HG03025 (cell line): ENCODE measurements around the gene ARMH1.
"Not testable (repeated sequence)": the region's sequence is repeated elsewhere in the genome, so short reads cannot be mapped to it uniquely, and the experiment has no call there.

Experiments
- ATAC-seq: cut with Tn5 transposase; IDR thresholded peaks from one replicate; pipeline ENCODE4 v1.9.1; 2021; ENCODE audit warnings: mild to moderate bottlenecking, moderate library complexity; ENCODE audit not compliant: unreplicated experiment, low FRiP score

The ARMH1 gene

DNA sequence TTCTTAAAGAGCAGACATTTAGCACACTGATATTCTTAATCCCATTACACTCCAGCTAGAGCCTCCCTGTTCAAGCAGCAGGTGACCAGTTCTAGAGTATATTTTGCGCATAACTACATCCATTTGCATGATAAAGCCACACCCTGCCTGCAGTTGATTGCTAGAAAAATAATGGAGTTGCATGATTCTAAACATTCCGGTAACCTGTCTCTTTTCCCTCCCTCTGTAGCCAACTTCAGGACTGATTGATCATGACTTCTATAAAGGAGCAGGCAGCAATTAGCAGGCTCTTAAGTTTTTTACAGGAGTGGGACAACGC is 14.9 kb downstream of the ARMH1 start:
- no peak for ATAC-seq

DNA sequence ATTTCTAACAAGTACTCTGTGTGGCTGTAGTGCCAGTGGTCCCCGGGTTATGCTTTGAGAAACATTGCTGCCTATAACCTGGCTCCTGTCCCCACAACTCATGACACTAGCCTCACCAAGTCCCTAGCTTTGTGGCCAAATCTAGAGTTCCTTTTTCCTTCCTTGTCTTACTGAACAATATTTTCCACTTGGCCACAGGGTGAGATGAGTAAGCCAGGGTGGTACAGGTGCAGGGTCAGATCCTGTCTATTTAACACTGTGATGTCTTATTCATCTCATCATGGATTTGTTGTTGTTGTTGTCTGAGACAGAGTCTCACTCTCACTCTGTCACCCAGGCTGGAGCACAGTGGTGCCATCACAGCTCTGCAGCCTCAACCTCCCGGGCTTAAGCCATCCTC is 18.6 kb downstream of the ARMH1 start:
- ATAC-seq: no peak

DNA sequence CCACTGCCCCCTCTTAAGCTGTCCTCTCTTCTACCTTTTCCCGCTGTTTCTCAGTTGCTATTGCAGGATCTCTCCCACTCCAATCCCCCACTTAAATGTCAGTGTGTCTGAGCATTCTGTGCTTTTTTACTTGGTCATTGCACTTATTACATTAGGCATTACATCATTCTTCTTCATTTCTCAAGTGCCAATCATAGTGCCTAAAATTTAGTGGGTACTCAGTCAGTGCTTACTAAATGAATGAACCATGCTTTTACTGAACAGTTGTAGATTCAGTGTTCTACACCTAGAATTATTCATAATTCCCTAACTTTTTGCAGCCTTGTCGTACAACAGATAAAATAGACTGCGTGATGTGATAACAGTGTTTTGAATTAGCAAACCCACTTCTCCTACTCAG is 19.4 kb downstream of the ARMH1 start:
- ATAC-seq: no peak

DNA sequence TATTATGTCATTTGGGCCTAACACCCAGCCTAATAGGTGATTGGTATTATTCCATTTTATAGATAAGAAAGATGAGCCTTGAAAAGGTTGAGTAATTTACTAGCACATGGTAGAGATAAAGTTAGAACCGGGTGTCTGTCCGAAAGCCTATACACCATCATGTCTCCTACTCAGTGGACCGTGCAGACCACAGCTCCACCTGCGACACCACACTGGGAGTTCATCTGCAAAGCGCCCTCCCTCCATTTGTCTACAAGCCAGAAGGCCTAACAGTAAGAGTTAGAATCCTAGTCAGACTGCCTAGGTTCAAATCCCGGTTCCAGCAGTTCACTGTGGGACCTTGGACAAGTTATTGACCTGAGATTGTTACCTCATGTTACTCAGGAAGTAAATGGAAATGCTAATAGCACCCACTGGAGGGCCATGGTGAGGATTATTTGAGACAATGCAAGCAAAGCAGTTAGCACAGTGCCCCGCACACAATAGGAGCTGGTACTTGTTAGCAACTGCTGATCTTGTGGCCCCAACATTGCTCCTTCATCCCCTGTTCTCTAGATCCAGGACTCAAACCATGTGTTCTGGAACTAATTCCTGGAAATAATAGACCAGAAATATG is 20.5 kb downstream of the ARMH1 start:
- no peak for ATAC-seq

DNA sequence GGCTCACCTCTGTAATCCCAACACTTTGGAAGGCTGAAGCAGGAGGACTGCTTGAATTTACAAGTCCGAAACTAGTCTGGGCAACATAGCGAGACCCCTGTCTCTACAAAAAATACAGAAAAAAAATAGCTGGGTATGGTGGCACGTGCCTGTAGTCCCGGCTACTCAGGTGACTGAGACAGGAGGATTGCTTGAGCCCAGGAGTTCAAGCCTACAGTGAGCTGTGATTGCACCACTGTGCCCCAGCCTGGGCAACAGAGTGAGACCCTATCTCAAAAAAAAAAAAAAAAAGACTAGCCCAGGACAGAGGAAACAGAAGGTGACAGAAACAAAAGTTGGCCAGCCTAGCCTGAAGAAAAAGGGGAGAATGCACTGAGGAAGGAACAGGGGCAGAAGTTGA is 21.2 kb downstream of the ARMH1 start:
- no peak for ATAC-seq

DNA sequence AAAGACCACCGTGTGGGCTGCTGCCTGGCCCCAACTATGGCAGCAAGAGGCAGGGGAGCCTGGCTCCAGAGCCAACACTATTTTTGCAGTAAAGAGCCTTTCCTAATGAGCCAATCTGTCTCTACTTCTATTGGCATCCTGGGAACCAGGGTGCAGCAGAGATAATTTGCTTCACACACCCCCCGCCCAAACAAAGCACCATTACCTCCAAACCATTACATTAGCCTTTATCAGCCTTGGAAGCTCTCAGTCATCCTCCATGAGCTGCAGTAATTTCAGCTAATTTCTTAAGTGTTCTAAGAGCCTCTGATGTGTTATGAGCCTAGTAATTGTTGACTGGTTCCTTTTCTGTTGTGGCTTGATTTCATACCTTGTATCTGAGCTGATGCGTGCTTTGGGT is 21.6 kb downstream of the ARMH1 start:
- ATAC-seq: no peak

DNA sequence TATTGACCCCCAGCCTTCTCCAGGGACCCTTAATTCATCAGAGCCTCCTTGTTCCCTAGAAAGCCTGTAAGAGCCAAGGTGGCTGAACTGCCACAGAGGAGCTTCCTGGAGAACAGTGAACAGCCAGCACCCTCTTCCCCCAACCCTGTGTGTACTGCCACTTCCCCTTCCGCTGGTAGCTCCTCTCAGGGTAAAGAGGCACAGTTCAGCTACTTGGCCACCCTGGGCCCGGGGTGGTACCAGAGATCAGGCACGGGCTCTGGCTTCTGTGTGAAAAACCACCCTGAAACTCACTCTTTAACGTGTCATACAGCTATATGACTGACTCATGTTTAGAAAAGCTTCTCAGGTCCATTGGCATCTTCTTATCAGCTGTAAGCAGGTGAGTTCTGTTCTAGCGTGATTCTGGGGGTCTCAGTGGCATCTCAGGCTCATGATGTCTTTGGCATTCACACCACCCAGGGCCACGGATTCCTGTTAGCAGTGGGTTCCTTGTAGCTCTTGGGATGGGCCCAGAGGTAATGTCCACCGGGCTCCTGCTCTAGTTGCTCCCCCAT is 22.4 kb downstream of the ARMH1 start:
- ATAC-seq: no peak

DNA sequence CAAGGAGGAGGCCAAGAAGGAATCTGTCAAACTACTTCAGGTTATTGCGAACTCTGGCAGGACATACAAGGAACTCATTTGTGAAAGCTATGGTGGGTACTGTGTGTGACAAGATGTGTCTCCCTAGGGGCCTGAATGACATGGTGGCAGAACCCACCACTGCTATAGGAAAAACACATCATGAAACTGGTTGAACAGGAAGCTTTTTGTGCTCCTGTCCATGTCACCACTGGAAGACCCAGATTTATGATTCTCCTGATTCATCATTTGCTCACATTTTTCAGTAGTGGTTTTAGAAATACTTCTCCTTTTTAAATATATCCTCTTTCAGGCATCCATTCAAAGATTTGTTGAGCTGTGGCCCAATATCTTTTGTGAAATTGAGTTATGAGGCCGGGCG is 23.6 kb downstream of the ARMH1 start:
- ATAC-seq: no peak

DNA sequence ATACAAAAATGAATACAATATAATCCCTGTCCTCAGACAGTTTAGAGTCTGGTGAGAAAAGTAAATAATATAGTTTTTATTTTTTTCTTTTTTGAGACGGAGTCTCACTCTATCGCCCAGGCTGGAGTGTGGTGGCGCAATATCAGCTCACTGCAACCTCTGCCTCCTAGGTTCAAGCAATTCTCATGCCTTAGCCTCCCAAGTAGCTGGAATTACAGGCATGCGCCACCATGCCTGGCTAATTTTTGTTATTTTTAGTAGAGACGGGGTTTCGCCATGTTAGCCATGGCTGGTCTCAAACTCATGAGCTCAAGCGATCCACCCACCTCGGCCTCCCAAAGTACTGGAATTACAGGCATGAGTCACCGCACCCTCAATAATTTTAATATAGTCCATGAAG is 24.9 kb downstream of the ARMH1 start:
- ATAC-seq: not testable (repeated sequence)

DNA sequence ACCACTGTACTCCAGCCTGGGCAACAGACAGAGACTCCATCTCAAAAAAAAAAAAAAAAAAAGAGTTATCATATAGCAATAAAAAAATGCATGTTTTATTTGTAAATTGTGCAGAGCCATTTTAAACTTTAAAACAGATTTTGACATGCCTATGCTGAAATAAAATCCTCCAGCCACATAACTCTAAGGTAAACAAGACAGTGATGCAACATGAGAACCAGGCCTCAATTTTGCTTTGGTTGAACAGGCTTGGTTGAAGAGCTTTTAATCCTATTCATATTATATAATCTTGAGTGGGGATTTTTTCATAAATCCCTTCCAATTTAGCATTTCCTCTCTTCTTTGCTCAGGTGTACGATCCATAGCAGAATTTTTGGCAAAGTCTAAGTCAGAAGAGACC is 26.1 kb downstream of the ARMH1 start:
- no peak for ATAC-seq

DNA sequence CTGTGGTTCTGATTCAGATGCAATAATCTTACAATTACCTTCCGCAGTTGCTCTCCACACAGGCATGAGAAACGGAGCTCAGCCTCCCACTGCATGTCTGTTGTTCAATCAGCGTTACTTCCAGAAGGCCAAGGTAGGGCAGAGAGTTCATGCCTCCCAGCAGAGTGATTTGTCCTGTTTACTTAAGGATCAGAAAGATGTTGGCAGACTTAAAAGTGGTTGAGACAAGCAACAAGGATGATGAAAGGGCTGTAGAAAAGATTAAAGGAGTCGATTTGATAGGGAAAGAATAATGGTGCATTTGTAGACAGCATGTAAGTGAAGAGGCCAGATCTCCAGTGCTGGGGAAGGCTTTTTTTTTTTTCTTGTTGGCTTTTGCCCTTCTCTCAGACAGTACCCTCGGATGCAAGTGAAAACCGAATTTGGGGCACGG is 26.6 kb downstream of the ARMH1 start:
- no peak for ATAC-seq

DNA sequence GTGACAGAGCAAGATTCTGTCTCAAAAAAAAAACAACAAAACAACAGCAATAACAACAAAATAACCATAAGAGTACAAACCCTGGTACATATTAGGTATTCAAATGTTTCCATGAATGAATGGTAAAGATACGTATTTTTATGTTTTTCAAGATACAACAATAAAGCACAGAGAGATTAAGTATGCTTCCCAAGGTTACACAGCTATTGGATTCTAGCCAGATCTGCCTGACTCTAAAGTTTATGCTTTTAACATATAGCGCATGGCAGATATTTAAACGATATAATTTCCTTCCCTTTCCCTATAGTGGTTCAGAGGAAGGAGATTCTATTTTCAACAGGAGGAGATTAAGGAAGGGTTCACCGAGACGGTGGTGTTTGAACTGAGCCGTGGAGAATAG is 31.0 kb downstream of the ARMH1 start:
- no peak for ATAC-seq

DNA sequence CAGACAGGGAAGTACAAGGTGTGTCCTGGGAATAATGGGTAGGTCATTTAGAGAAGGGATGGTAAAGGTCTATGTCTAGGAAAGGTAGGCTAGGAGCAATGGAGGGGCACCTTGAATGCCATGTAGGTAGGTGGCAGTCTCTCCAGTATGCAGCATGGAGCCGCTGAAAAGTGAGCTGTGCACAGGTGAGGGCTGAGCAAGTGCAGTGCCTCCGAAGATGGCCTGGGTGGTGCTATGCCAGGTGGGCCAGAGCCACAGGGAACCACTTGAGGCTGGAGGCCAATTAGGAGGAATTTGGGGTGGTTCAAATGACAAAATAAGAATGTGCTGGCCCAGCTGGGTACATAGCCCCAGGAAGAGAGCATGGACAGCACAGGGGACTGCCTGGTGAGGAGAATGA is 31.4 kb downstream of the ARMH1 start:
- no peak for ATAC-seq

DNA sequence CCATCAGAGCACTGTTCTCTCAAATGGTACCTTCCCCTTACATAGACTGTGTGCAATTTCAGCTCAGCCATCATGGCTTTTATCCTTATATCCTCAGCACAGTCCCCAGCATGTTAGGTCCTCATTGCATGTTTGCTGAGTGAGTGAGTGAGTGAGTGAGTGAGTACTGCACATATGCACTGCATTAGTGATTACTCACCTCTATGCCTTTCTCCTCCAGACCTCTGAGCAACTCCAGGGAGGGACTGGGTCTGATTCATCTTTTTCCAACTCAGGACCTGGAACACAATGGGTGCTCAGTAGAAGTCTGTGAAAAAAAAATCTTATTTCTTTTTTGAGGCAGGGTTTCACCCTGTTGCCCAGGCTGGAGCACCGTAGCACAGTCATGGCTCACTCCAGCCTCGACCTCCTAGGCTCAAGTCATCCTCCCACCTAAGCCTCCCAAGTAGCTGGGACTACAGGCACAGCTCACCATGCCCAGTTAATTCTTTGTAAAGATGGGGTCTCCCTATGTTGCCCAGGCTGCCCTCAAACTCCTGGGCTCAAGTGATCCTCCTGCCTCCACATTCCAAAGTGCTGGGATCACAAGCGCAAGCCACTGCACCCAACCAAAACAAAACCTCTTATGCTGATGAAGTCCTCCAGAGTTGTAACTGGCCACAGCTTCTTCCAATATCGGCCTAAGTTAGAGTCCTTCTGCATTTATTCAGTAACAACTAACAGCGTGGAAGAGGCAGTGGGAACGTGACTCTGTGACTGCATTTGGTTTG is 32.8 kb downstream of the ARMH1 start:
- ATAC-seq: no peak

DNA sequence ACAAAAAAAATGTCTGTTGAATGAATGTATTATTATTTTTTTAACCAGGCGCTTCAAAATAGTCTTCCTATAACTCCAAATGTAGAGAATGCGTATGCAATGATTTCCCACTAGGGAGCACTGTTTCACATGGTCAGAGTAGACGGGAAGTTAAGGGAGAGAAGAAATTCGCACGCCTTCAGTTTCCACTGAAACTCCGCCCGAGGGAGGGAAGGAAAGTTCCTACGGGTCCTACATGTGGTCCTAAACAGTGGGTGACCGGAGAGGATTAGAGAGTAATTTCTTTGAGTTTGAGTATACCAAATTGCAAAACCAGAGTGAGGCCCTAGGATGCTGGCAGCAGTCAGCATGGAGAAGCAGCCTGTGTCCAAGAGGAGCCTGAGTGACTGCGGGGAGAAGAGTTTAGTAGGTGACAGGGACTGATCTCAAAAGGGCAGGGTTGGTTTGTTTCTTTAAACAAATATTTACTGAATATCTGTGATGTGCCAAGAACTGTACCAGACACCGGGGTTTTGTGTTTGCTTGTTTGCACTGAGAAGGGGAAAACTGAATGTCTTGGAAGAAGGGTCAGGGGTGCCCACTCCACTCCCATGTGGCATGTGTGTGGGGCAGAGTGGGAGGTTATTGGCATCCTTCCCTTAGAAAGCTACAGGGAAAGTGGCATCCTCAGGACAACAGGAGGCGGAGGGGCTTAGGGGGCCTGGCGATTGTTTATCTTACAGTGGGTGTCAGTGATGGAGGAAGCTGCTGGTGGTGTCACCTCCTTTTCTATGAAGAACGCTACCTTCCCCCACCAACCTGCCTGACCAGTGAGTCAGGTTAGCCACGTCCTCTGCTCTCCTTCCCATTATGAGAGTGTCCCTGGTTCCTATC is 33.7 kb downstream of the ARMH1 start:
- no peak for ATAC-seq

DNA sequence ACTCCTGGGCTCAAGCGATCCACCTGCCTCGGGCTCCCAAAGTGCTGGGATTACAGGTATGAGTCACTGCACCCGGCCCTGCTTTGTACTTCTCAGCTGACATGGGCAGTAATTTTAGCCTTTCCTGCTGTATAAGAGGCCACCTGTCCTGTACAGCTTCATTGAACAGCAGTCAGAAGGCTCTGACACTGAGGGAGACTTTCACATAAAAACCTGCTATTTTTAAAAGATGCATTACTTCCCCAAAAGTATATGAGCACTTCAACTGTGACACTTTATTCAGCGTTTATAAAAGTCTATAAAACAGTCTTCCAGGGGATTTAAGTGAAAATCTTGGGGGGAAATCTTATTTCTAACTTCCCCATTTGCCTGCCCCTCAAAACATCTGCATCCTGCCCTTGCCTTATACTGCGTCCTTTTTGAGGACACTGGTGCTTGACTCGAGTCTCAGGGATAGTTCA is 38.8 kb downstream of the ARMH1 start:
- ATAC-seq: no peak

DNA sequence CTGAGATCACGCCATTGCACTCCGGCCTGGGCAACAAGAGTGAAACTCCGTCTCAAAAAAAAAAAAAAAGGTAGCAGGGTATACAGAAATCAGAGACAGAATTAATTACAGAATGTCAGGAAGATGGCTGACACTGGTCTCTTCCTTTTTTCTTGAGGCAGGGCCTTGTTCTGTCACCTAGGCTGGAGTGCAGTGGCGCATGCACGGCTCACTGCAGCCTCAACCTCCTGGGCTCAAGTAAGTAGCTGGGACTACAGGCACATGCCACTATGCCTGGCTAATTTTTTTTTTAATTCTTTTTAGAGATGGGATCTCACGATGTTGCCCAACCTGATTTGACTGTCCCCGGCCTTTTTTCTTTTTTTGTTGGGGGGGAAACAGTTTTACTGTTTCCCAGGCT is 40.0 kb downstream of the ARMH1 start:
- no peak for ATAC-seq

DNA sequence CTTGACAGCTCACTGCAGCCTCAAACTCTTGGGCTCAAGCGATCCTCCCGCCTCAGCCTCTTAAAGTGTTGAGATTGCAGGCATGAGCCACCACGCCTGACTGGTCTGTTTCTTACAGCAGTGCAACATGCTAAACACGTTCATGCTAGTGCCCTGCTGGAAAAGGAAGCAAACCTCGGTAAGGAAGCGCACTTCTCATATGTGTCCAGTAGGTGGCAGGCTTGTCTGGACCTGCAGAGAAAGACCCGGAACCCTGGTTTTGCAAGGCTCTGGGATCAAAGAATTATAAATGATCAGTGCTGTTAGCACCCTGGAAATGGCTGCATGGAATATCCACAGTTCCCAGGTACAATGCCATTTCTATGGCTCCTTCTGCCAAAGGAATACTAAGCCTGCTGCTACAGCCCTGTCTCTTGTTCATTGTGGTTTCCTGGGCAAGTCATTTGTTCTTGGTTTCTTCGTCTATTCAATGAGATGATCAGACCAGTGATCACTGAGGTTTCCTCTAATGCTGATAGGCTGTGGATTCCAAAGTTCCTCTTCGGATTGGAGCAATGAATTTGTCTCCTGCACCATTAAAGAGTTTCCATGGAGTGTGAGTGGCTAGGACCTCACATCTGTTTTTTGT is 40.5 kb downstream of the ARMH1 start:
- ATAC-seq: no peak

DNA sequence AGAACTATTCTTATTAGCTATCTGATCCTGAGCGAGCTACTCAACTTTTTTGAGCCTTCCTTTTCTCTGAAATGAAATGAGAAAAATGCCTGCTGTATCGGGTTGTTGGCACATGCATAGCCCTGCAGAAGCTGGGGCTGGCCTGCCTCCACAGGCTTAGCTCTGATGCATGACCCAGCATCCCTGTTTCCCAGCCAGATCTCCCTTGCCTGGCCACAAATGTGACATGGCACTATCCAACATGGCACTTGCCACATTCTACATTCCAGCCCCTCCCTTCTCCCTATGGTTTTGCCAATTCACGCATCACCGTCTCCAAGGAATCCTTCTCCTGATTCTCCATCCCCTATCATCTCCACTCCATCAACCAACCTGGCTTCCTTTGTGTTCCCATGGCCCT is 42.6 kb downstream of the ARMH1 start:
- no peak for ATAC-seq

DNA sequence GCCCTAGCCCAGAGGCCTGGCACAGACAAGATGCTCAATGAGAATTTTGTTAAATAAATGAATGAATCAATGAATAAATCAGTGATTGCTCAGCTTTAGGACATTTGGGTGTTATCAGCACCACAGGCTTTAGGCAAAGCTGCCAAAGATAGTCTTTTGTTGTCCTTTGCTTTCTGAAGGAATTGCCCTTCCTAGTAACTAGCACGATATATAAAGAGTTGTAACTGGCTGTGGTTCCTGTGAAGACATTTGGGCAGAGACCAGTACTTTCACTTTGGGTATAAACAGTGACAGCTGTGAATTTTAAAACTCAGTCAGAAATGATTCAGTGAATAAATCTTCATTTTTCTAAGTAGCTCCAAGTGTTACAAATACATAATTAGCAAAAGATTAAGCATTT is 43.1 kb downstream of the ARMH1 start:
- ATAC-seq: no peak

DNA sequence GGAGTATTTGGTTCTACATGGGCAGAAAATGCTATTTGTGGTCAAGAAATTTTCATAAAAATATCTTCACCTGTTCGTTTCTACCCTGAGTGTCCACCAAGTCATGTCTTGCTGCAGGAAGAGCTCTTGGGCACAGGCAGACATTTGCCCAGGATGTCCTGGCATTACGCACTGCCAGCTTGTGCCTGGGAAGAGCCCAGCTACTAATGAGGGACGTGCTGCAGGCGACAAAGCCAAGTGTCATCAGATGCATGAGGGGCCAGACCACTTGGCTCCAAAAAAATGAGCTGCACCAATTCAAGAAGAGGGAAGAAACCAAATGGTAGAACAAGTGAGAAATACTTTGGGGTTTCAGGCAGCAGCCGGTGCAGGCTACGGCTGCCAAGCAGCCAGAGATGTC is 43.6 kb downstream of the ARMH1 start:
- ATAC-seq: no peak
